IMR-90 (cell line): ENCODE results near the gene SH2B2. TPM values are rescaled to one million over a fixed set of nuclear protein-coding genes. Genes with fewer than 3 reads are reported as not detected.
"Not testable (repeated sequence)": the region's sequence is repeated elsewhere in the genome, so short reads cannot be mapped to it uniquely, and the experiment has no call there.

Experiments
- ATAC-seq: fragments of 200-7000 bp; cut with Tn5 transposase; 2 replicates; pipeline ENCODE4 v1.9.1; 2020; ENCODE audit warnings: low read depth, mild to moderate bottlenecking, moderate library complexity
- BruUV-seq: library from RNA; stranded (reverse); fragments of 400-500 nt; replicated peaks from 2 replicates; lab custom pipeline; 2021; lab: Mats Ljungman, UMichigan
- CTCF ChIA-PET: fragments of 300-600 bp; formaldehyde crosslinking; extraction: SDS; loops from one replicate; lab custom pipeline; 2021; ENCODE audit warnings: antibody characterized with exemption; lab: Yijun Ruan, JAX
- POLR2A ChIA-PET: fragments of 300-600 bp; sonication (Branson Sonifier 250); formaldehyde crosslinking; loops from one replicate; lab custom pipeline; 2022; ENCODE audit warnings: antibody characterized with exemption; ENCODE audit not compliant: unreplicated experiment; lab: Charles Lee
- DNase-seq: peaks from one replicate; pipeline ENCODE4 v3.0.0; 2013
- H2AFZ ChIP-seq: replicated peaks from 2 replicates; pipeline ENCODE3; 2013; ENCODE audit warnings: low read length, mild to moderate bottlenecking; ENCODE audit not compliant: poor library complexity
- H2AK5ac ChIP-seq: 2 replicates; pipeline ENCODE4 v1.6.1; 2013; ENCODE audit warnings: low read depth, low read length, inconsistent platforms
- H2AK9ac ChIP-seq: replicated peaks from 2 replicates; pipeline ENCODE3; 2013; ENCODE audit warnings: mild to moderate bottlenecking, low read depth, low read length, moderate library complexity; ENCODE audit not compliant: poor library complexity
- H2BK120ac ChIP-seq: 2 replicates; pipeline ENCODE4 v1.6.1; 2013; ENCODE audit warnings: low read depth, low read length, inconsistent platforms
- H2BK15ac ChIP-seq: 3 replicates; pipeline ENCODE4 v1.6.1; 2013; ENCODE audit warnings: low read depth, low read length, inconsistent platforms
- H2BK20ac ChIP-seq: 2 replicates; pipeline ENCODE4 v1.6.1; 2013; ENCODE audit warnings: low read depth, mild to moderate bottlenecking, inconsistent platforms, low read length, moderate library complexity
- H2BK5ac ChIP-seq: 2 replicates; pipeline ENCODE4 v1.6.1; 2013; ENCODE audit warnings: mild to moderate bottlenecking, low read depth, low read length, inconsistent platforms; ENCODE audit not compliant: poor library complexity, severe bottlenecking
- H3K14ac ChIP-seq: replicated peaks from 2 replicates; pipeline ENCODE4 v1.6.1; 2013; ENCODE audit warnings: low read depth, low read length, inconsistent platforms
- H3K18ac ChIP-seq: 2 replicates; pipeline ENCODE4 v1.6.1; 2013; ENCODE audit warnings: low read depth, low read length, control low read depth
- H3K23ac ChIP-seq: 2 replicates; pipeline ENCODE4 v1.6.1; 2013; ENCODE audit warnings: low read depth, low read length, inconsistent platforms
- H3K27ac ChIP-seq: 2 replicates; pipeline ENCODE4 v1.5.1; 2013; ENCODE audit warnings: mild to moderate bottlenecking, control low read depth, low read length; ENCODE audit not compliant: insufficient read depth
- H3K27me3 ChIP-seq: 2 replicates; pipeline ENCODE4 v1.6.1; 2013; ENCODE audit warnings: low read length; ENCODE audit not compliant: control insufficient read depth, insufficient read depth
- H3K36me3 ChIP-seq: 2 replicates; pipeline ENCODE4 v1.6.1; 2013; ENCODE audit warnings: low read length, mixed read lengths; ENCODE audit not compliant: control insufficient read depth, insufficient read depth
- H3K4ac ChIP-seq: 2 replicates; pipeline ENCODE4 v1.6.1; 2013; ENCODE audit warnings: low read depth, low read length, inconsistent platforms
- H3K4me1 ChIP-seq: 2 replicates; pipeline ENCODE4 v1.6.1; 2013; ENCODE audit warnings: low read length, mixed read lengths; ENCODE audit not compliant: control insufficient read depth, insufficient read depth
- H3K4me2 ChIP-seq: 2 replicates; pipeline ENCODE4 v1.6.1; 2013; ENCODE audit warnings: low read depth, mild to moderate bottlenecking, control low read depth, low read length, moderate library complexity
- H3K4me3 ChIP-seq: 2 replicates; pipeline ENCODE4 v1.5.1; 2013; ENCODE audit warnings: low read depth, mild to moderate bottlenecking, control low read depth, low read length, moderate library complexity; ENCODE audit not compliant: insufficient read depth
- H3K56ac ChIP-seq: 2 replicates; pipeline ENCODE4 v1.6.1; 2013; ENCODE audit warnings: low read length, inconsistent platforms; ENCODE audit not compliant: insufficient read depth; ENCODE audit errors: extremely low read depth
- H3K79me1 ChIP-seq, 2 experiments: 2 replicates each; pipeline ENCODE4 v1.6.1; 2013; ENCODE audit warnings: low read length in 2 of 2, inconsistent platforms in 1 of 2, low read depth in 1 of 2
- H3K9ac ChIP-seq: 2 replicates; pipeline ENCODE4 v1.6.1; 2013; ENCODE audit warnings: low read depth, low read length, control low read depth
- H3K9me1 ChIP-seq: 2 replicates; pipeline ENCODE4 v1.6.1; 2013; ENCODE audit warnings: low read length, inconsistent platforms; ENCODE audit not compliant: insufficient read depth
- H3K9me3 ChIP-seq: 2 replicates; pipeline ENCODE4 v1.6.1; 2013; ENCODE audit warnings: low read length; ENCODE audit not compliant: control insufficient read depth, insufficient read depth
- H4K20me1 ChIP-seq: 2 replicates; pipeline ENCODE4 v1.6.1; 2013; ENCODE audit warnings: low read length, inconsistent platforms; ENCODE audit not compliant: insufficient read depth
- H4K5ac ChIP-seq: 2 replicates; pipeline ENCODE4 v1.6.1; 2013; ENCODE audit warnings: mild to moderate bottlenecking, low read depth, low read length, control low read depth
- H4K8ac ChIP-seq, 2 experiments: 2 replicates each; pipeline ENCODE4 v1.6.1; 2013; ENCODE audit warnings: low read depth in 2 of 2, low read length in 2 of 2, control low read depth in 1 of 2, inconsistent platforms in 1 of 2
- H4K91ac ChIP-seq: 2 replicates; pipeline ENCODE4 v1.6.1; 2013; ENCODE audit warnings: low read depth, low read length, inconsistent platforms; ENCODE audit not compliant: insufficient read depth
- WGBS, 2 experiments: methylation state at CpG; one replicate each; pipeline versions ENCODE4 v1.1.5 to v1.1.7; 2013; ENCODE audit warnings: missing lambda C conversion rate in 2 of 2; ENCODE audit not compliant: insufficient read length in 1 of 2; ENCODE audit errors: extremely low coverage in 2 of 2; 5-methylcytosine and 5-hydroxymethylcytosine counted together
- dilution Hi-C: fragments of 300-500 bp; cut with HindIII; formaldehyde crosslinking; loops from one replicate; pipeline ENCODE4 v1.14.3; 2018; ENCODE audit warnings: low sequenced_read_pairs; ENCODE audit not compliant: unreplicated experiment
- in situ Hi-C: fragments of 300-500 bp; cut with MboI; formaldehyde crosslinking; loops from 3 replicates; pipeline ENCODE4 v1.14.3; 2019; ENCODE audit warnings: low sequenced_read_pairs, inconsistent platforms, mixed read lengths
- intact Hi-C: fragments of 100-400 bp; cut with micrococcal nuclease; formaldehyde crosslinking; loops from 2 replicates; pipeline ENCODE4 v1.10.0; 2022
- polyA plus RNA-seq, 3 experiments: library from polyadenylated mRNA; depleted of rRNA; stranded (reverse); fragments of >200 nt; gene quantifications; 2 replicates each; pipeline ENCODE4 v1.2.3, GENCODE V29; 2012; ENCODE audit warnings: low replicate concordance in 1 of 3
- total RNA-seq: library from RNA; depleted of rRNA; stranded (reverse); fragments of >200 nt; gene quantifications from 2 replicates; pipeline ENCODE4 v1.2.3, GENCODE V29; 2012

Gene SH2B2
- total and polyA plus RNA-seq, 2 of the 4 experiments (the other 2 are of a cell fraction), result 0.36 to 0.99 TPM

DNA sequence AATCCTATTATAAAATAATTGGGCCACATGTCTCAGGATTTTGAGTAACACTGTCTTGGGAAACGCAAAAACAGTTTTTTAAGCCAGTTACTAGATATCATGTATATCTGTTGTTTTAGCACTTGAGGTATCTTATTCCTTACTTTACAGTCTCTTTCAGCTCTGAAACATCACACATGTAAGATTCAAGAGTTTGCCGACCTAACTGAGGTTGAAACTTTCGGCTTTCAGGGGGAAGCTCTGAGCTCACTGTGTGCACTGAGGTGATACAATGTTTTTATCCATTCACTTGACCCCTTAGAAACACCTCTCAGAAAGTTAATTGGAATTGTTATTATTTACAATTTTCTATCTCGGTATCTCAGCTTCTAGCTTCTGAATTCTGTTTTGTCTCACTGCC is 50.8 kb downstream of the SH2B2 start:
- H2BK15ac ChIP-seq, H4K20me1 ChIP-seq, H2BK120ac ChIP-seq, H2BK20ac ChIP-seq, in situ Hi-C loops, H4K5ac ChIP-seq, DNase-seq, POLR2A ChIA-PET, H3K4me3 ChIP-seq, H3K4me2 ChIP-seq, dilution Hi-C loops, H2BK5ac ChIP-seq, H2AK9ac ChIP-seq, H3K27ac ChIP-seq, intact Hi-C loops, H3K23ac ChIP-seq, H3K9me3 ChIP-seq, H3K56ac ChIP-seq, H3K9me1 ChIP-seq, H4K8ac ChIP-seq, H3K4me1 ChIP-seq, H3K18ac ChIP-seq, H2AK5ac ChIP-seq, H3K14ac ChIP-seq, H2AFZ ChIP-seq, BruUV-seq, H3K27me3 ChIP-seq, H3K36me3 ChIP-seq, H3K4ac ChIP-seq, H3K9ac ChIP-seq, ATAC-seq, H3K79me1 ChIP-seq, H4K91ac ChIP-seq, CTCF ChIA-PET: not testable (repeated sequence)
- WGBS, 2 experiments, result no CpG with 5 or more reads among the region's 4 CpGs

GRCh38 chr7:102340599-102341368 is 54.1 kb downstream of the SH2B2 start:
- H2AK5ac ChIP-seq, H4K8ac ChIP-seq, H3K56ac ChIP-seq, H3K4ac ChIP-seq, H3K4me3 ChIP-seq, H2BK120ac ChIP-seq, H2BK15ac ChIP-seq, intact Hi-C loops, H2BK20ac ChIP-seq, H4K91ac ChIP-seq, dilution Hi-C loops, H4K20me1 ChIP-seq, BruUV-seq, H3K4me2 ChIP-seq, H3K4me1 ChIP-seq, H3K27ac ChIP-seq, H3K27me3 ChIP-seq, H2AFZ ChIP-seq, H3K9ac ChIP-seq, H2BK5ac ChIP-seq, H2AK9ac ChIP-seq, H3K9me3 ChIP-seq, H3K9me1 ChIP-seq, H3K36me3 ChIP-seq, H3K23ac ChIP-seq, CTCF ChIA-PET, H3K79me1 ChIP-seq, POLR2A ChIA-PET, H3K18ac ChIP-seq, H4K5ac ChIP-seq, DNase-seq, ATAC-seq, H3K14ac ChIP-seq, in situ Hi-C loops: not testable (repeated sequence)
- no CpG with 5 or more reads among the region's 7 CpGs for WGBS, 2 experiments
